IMR-90 (cell line): ENCODE measurements around the gene NCOA3.

ENCODE experiments used
- MAZ ChIP-seq: IDR thresholded peaks from 2 replicates; pipeline ENCODE4 v1.6.1; 2012; ENCODE audit warnings: low read depth, mild to moderate bottlenecking, low read length, improper control_type of control experiment, moderate library complexity, borderline replicate concordance
- RAD21 ChIP-seq: IDR thresholded peaks from 2 replicates; pipeline ENCODE4 v1.6.1; 2012; ENCODE audit warnings: low read length, improper control_type of control experiment
- TF ChIP-seq, protein P1 (sequence below): conservative IDR thresholded peaks from 2 replicates; pipeline ENCODE4 v1.5.1; 2012; ENCODE audit warnings: mild to moderate bottlenecking, low read depth, low read length, improper control_type of control experiment
- TF ChIP-seq, protein P2 (sequence below): fragments of 150-350 bp; IDR thresholded peaks from 2 replicates; pipeline ENCODE4 v1.6.1; 2017; ENCODE audit warnings: mild to moderate bottlenecking, antibody characterized with exemption, low read length, low read depth

DNA sequence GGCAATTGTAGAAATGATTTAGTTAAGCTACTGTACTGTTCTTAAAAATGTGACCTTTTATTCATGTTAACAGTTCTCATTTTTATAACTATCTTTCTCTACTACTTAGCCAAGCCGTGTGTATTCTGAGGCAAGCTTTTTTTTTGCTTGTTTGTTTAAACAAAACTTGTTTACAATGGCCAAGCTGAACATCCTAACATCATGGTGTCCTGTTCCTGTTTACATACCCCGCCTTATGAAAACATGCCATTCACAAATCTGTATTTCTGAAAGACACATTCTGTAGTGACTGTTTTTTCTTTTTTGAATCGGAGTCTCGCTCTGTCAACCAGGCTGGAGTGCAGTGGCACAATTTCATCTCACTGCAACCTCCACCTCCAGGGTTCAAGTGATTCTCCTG lies 140.9 kb downstream of the NCOA3 start:
- TF ChIP-seq MAZ (no peak), RAD21 (no peak)
- TF ChIP-seq, protein P1, sequence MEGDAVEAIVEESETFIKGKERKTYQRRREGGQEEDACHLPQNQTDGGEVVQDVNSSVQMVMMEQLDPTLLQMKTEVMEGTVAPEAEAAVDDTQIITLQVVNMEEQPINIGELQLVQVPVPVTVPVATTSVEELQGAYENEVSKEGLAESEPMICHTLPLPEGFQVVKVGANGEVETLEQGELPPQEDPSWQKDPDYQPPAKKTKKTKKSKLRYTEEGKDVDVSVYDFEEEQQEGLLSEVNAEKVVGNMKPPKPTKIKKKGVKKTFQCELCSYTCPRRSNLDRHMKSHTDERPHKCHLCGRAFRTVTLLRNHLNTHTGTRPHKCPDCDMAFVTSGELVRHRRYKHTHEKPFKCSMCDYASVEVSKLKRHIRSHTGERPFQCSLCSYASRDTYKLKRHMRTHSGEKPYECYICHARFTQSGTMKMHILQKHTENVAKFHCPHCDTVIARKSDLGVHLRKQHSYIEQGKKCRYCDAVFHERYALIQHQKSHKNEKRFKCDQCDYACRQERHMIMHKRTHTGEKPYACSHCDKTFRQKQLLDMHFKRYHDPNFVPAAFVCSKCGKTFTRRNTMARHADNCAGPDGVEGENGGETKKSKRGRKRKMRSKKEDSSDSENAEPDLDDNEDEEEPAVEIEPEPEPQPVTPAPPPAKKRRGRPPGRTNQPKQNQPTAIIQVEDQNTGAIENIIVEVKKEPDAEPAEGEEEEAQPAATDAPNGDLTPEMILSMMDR = no peak
- TF ChIP-seq, protein P2, sequence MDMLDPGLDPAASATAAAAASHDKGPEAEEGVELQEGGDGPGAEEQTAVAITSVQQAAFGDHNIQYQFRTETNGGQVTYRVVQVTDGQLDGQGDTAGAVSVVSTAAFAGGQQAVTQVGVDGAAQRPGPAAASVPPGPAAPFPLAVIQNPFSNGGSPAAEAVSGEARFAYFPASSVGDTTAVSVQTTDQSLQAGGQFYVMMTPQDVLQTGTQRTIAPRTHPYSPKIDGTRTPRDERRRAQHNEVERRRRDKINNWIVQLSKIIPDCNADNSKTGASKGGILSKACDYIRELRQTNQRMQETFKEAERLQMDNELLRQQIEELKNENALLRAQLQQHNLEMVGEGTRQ = no peak
